Lower lobe of right lung (tissue), 2 donors: ENCODE measurements around the gene ACAA2. TPM values are rescaled to one million over a fixed set of nuclear protein-coding genes. Genes with fewer than 3 reads are reported as not detected.
"Not testable (repeated sequence)": the region's sequence is repeated elsewhere in the genome, so short reads cannot be mapped to it uniquely, and the experiment has no call there.

Source experiments
- ATAC-seq, 2 donors: fragments of 200-7000 bp; cut with Tn5 transposase; one replicate each; pipeline ENCODE4 v1.9.1; 2020 to 2022; ENCODE audit warnings: mild to moderate bottlenecking in 2 of 2, moderate library complexity in 2 of 2
- DNase-seq: peaks from one replicate; pipeline ENCODE4 v3.0.0-alpha.2; 2020
- H3K27ac ChIP-seq: fragments of 200-600 bp; one replicate; pipeline ENCODE4 v1.8.0; 2022
- H3K27me3 ChIP-seq: fragments of 200-600 bp; one replicate; pipeline ENCODE4 v1.8.0; 2022; ENCODE audit warnings: low read depth
- H3K36me3 ChIP-seq: fragments of 200-600 bp; one replicate; pipeline ENCODE4 v1.8.0; 2022; ENCODE audit warnings: mild to moderate bottlenecking
- H3K4me1 ChIP-seq: fragments of 200-600 bp; one replicate; pipeline ENCODE4 v1.8.0; 2022
- H3K4me3 ChIP-seq: fragments of 200-600 bp; one replicate; pipeline ENCODE4 v1.8.0; 2022; ENCODE audit warnings: mild to moderate bottlenecking
- H3K9me3 ChIP-seq: fragments of 200-600 bp; one replicate; pipeline ENCODE4 v1.8.0; 2022
- CTCF ChIP-seq: fragments of 200-600 bp; IDR thresholded peaks from one replicate; pipeline ENCODE4 v1.8.0; 2022; ENCODE audit warnings: antibody characterized with exemption, mild to moderate bottlenecking
- intact Hi-C: fragments of 100-400 bp; cut with DNase I; formaldehyde crosslinking; loops from one replicate; pipeline ENCODE4 v1.11.0; 2022
- total RNA-seq: library from RNA; stranded (reverse); fragmentation: NEBNext Ultra II Directional; extraction: Animal tissue kit (Norgen Biotek cat#: 25700); gene quantifications from one replicate; pipeline ENCODE4 v1.2.1, GENCODE V29; 2021
- donor health status: DM: no; HTN: yes; CAD: no; lungs with severe emphysema.

ACAA2 gene
- total RNA-seq, 1 donor from 2014 or later = 71.3 TPM

GRCh38 chr18:49811151-49811938, 2.0 kb downstream of the ACAA2 start:
- Histone ChIP-seq H3K9me3 (no peaks in the 10 kb centered on the region), H3K4me3 (no peak overlapping the region), H3K27ac (no peak overlapping the region), H3K27me3 (no peaks in the 10 kb centered on the region), H3K4me1 (peaks cover 35% of the 10 kb centered on the region), H3K36me3 (no peaks in the 10 kb centered on the region)
- ATAC-seq (no peak), DNase-seq (no peak)
- TF ChIP-seq CTCF = no peak
- intact Hi-C loops = no loop called here

- H3K27ac ChIP-seq, ATAC-seq: not testable (repeated sequence)
Observed at GRCh38 chr18:49808553-49809191, 4.7 kb downstream of the ACAA2 start.

GRCh38 chr18:49804096-49804495, 9.2 kb downstream of the ACAA2 start:
- intact Hi-C loops = no loop called here
- no peak overlapping the region for H3K4me3 ChIP-seq
- H3K27me3 ChIP-seq = no peaks in the 10 kb centered on the region
- no peak for ATAC-seq
- H3K9me3 ChIP-seq = no peaks in the 10 kb centered on the region
- H3K36me3 ChIP-seq = peaks cover 13% of the 10 kb centered on the region
- H3K4me1 ChIP-seq = no peaks in the 10 kb centered on the region
- no peak for TF ChIP-seq CTCF
- DNase-seq = no peak
- no peak overlapping the region for H3K27ac ChIP-seq

More at GRCh38 chr18:49808553-49809191, 4.7 kb downstream of the ACAA2 start:
- peaks cover 30% of the 10 kb centered on the region for H3K4me1 ChIP-seq
- intact Hi-C loops, DNase-seq, H3K36me3 ChIP-seq, H3K4me3 ChIP-seq, H3K9me3 ChIP-seq, H3K27me3 ChIP-seq: not testable (repeated sequence)

GRCh38 chr18:49802623-49803022, 10.7 kb downstream of the ACAA2 start:
- no peaks in the 10 kb centered on the region for H3K9me3 ChIP-seq
- TF ChIP-seq CTCF = no peak
- DNase-seq (no peak), ATAC-seq (no peak)
- no peaks in the 10 kb centered on the region for H3K4me1 ChIP-seq
- H3K27ac ChIP-seq = no peak overlapping the region
- H3K36me3 ChIP-seq = peaks cover 13% of the 10 kb centered on the region
- intact Hi-C loops = no loop called here
- H3K4me3 ChIP-seq = no peak overlapping the region
- H3K27me3 ChIP-seq = no peaks in the 10 kb centered on the region

GRCh38 chr18:49800491-49800890, 12.8 kb downstream of the ACAA2 start:
- DNase-seq, H3K27ac ChIP-seq, intact Hi-C loops, H3K4me1 ChIP-seq, H3K9me3 ChIP-seq, H3K27me3 ChIP-seq, ATAC-seq, H3K4me3 ChIP-seq: not testable (repeated sequence)
- H3K36me3 ChIP-seq = peaks cover 34% of the 10 kb centered on the region

- ATAC-seq, DNase-seq, H3K9me3 ChIP-seq, H3K27me3 ChIP-seq, H3K4me1 ChIP-seq, intact Hi-C loops, H3K4me3 ChIP-seq, H3K27ac ChIP-seq: not testable (repeated sequence)
- peaks cover 41% of the 10 kb centered on the region for H3K36me3 ChIP-seq
Observed at GRCh38 chr18:49799806-49800205, 13.5 kb downstream of the ACAA2 start.

GRCh38 chr18:49798001-49798400, 15.3 kb downstream of the ACAA2 start:
- no peak overlapping the region for H3K27ac ChIP-seq
- DNase-seq = no peak
- H3K36me3 ChIP-seq = peaks cover 59% of the 10 kb centered on the region
- intact Hi-C loops = no loop called here
- no peaks in the 10 kb centered on the region for H3K27me3 ChIP-seq
- H3K4me3 ChIP-seq = no peak overlapping the region
- H3K4me1 ChIP-seq = no peaks in the 10 kb centered on the region
- no peak for ATAC-seq
- no peak for TF ChIP-seq CTCF
- H3K9me3 ChIP-seq = no peaks in the 10 kb centered on the region
